Measurements from ENCODE around the gene USP6NL.

Gene USP6NL

GRCh38 chr10:11533328-11533781, 78.1 kb downstream of the USP6NL start:
- no peak for DNase-seq (ENCODE audit: low read depth)
- H3K4me3 ChIP-seq (ENCODE audit: low read length): no peak overlapping the region
- peak; percentile 46 for TF ChIP-seq CTCF (conservative IDR thresholded peaks at IDR 0.05; ENCODE audit: low read depth, low read length)

- TF ChIP-seq CTCF (conservative IDR thresholded peaks at IDR 0.05; ENCODE audit: low read depth, low read length): no peak
- no peak for DNase-seq (ENCODE audit: low read depth)
- no peak overlapping the region for H3K4me3 ChIP-seq (ENCODE audit: low read length)
These were observed 79.1 kb downstream of the USP6NL start for GRCh38 chr10:11532306-11532705.

GRCh38 chr10:11530806-11531205, 80.6 kb downstream of the USP6NL start:
- no peak for TF ChIP-seq CTCF (conservative IDR thresholded peaks at IDR 0.05; ENCODE audit: low read depth, low read length)
- H3K4me3 ChIP-seq (ENCODE audit: low read length): no peak overlapping the region
- no peak for DNase-seq (ENCODE audit: low read depth)

- no peak for TF ChIP-seq CTCF (conservative IDR thresholded peaks at IDR 0.05; ENCODE audit: low read depth, low read length)
- no peak for DNase-seq (ENCODE audit: low read depth)
These were observed 82.1 kb downstream of the USP6NL start for GRCh38 chr10:11529276-11529903.

GRCh38 chr10:11528286-11528685, 83.2 kb downstream of the USP6NL start:
- no peak for TF ChIP-seq CTCF (conservative IDR thresholded peaks at IDR 0.05; ENCODE audit: low read depth, low read length)
- H3K4me3 ChIP-seq (ENCODE audit: low read length): no peak overlapping the region
- DNase-seq (ENCODE audit: low read depth): no peak

More at GRCh38 chr10:11529276-11529903, 82.1 kb downstream of the USP6NL start:
- no peak overlapping the region for H3K4me3 ChIP-seq (ENCODE audit: low read length)

GRCh38 chr10:11527691-11528255, 83.7 kb downstream of the USP6NL start:
- DNase-seq (ENCODE audit: low read depth): no peak
- no peak for TF ChIP-seq CTCF (conservative IDR thresholded peaks at IDR 0.05; ENCODE audit: low read depth, low read length)
- no peak overlapping the region for H3K4me3 ChIP-seq (ENCODE audit: low read length)

- H3K4me3 ChIP-seq (ENCODE audit: low read length): no peak overlapping the region
- TF ChIP-seq CTCF (conservative IDR thresholded peaks at IDR 0.05; ENCODE audit: low read depth, low read length): no peak
- no peak for DNase-seq (ENCODE audit: low read depth)
These were observed 84.4 kb downstream of the USP6NL start for GRCh38 chr10:11527068-11527467.
